HFFc6 (cell line): Measurements from ENCODE around the gene PSTPIP2. TPM values are rescaled to one million over a fixed set of nuclear protein-coding genes. Genes with fewer than 3 reads are reported as not detected.
"Not testable (repeated sequence)": the region's sequence is repeated elsewhere in the genome, so short reads cannot be mapped to it uniquely, and the experiment has no call there.

ENCODE experiments used
- DNase-seq: peaks from one replicate; pipeline ENCODE4 v3.0.0-alpha.2; 2018
- H3K27ac Mint-ChIP-seq: 2 replicates; pipeline ENCODE4 v1.8.0; 2020; ENCODE audit warnings: mild to moderate bottlenecking, mixed read lengths
- H3K27me3 Mint-ChIP-seq: 2 replicates; pipeline ENCODE4 v1.8.0; 2021; ENCODE audit warnings: mild to moderate bottlenecking, moderate library complexity, mixed read lengths; ENCODE audit not compliant: insufficient read depth
- H3K36me3 Mint-ChIP-seq: 2 replicates; pipeline ENCODE4 v1.8.0; 2021; ENCODE audit warnings: low read depth, mixed read lengths
- H3K4me1 Mint-ChIP-seq: 2 replicates; pipeline ENCODE4 v1.8.0; 2020; ENCODE audit warnings: low read depth, mixed read lengths
- H3K4me3 Mint-ChIP-seq: 2 replicates; pipeline ENCODE4 v1.8.0; 2020; ENCODE audit warnings: mild to moderate bottlenecking, moderate library complexity, mixed read lengths
- H3K9me3 Mint-ChIP-seq: 2 replicates; pipeline ENCODE4 v1.8.0; 2020; ENCODE audit warnings: mild to moderate bottlenecking, mixed read lengths
- total RNA-seq, 6 experiments: library from RNA; stranded (reverse); fragmentation: NEBNext Ultra II Directional; extraction: Animal tissue kit (Norgen Biotek cat#: 25700); gene quantifications; 2 replicates in 1 of 6; 3 replicates in 5 of 6; pipeline ENCODE4 v1.2.3, GENCODE V29; 2021
- TF ChIP-seq, protein P1 (sequence below): fragments of 200-600 bp; sonication (generic); IDR thresholded peaks from 2 replicates; pipeline ENCODE4 v1.5.0; 2021; ENCODE audit warnings: antibody characterized with exemption, mild to moderate bottlenecking

PSTPIP2 gene
- total RNA-seq, 6 experiments from 2014 or later, result 7.8 to 10.4 (median 8.7) TPM

DNA sequence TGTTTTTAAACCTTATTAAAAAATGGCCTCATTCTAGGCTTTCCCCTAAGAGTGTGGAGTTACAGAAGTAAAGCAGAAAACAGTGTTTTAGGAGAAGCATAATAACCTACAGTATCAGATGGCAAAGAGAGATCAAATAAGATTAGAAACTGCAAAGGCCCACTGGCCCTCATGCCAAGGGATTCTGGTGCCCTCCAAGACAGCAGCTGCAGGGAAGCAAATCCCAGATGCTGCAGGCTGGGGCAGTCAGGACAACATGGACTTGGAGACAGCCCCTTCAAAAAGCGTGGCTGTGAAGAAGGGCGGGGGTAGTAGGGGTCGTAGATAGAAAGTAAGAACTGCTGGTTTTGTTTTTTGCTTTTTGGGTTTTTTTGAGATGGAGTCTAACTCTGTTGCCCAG, 76.6 kb downstream of the PSTPIP2 start:
- H3K4me3 Mint-ChIP-seq, result no peak overlapping the region
- H3K27me3 Mint-ChIP-seq, result no peaks in the 10 kb centered on the region
- no peak for DNase-seq
- peaks cover 21% of the 10 kb centered on the region for H3K4me1 Mint-ChIP-seq
- H3K27ac Mint-ChIP-seq, result no peak overlapping the region
- no peaks in the 10 kb centered on the region for H3K9me3 Mint-ChIP-seq
- H3K36me3 Mint-ChIP-seq, result 0 out of 2 replicates have a peak, but pooled peaks cover 6% of the 10 kb centered on the region
- TF ChIP-seq, protein P1, sequence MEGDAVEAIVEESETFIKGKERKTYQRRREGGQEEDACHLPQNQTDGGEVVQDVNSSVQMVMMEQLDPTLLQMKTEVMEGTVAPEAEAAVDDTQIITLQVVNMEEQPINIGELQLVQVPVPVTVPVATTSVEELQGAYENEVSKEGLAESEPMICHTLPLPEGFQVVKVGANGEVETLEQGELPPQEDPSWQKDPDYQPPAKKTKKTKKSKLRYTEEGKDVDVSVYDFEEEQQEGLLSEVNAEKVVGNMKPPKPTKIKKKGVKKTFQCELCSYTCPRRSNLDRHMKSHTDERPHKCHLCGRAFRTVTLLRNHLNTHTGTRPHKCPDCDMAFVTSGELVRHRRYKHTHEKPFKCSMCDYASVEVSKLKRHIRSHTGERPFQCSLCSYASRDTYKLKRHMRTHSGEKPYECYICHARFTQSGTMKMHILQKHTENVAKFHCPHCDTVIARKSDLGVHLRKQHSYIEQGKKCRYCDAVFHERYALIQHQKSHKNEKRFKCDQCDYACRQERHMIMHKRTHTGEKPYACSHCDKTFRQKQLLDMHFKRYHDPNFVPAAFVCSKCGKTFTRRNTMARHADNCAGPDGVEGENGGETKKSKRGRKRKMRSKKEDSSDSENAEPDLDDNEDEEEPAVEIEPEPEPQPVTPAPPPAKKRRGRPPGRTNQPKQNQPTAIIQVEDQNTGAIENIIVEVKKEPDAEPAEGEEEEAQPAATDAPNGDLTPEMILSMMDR, result no peak

DNA sequence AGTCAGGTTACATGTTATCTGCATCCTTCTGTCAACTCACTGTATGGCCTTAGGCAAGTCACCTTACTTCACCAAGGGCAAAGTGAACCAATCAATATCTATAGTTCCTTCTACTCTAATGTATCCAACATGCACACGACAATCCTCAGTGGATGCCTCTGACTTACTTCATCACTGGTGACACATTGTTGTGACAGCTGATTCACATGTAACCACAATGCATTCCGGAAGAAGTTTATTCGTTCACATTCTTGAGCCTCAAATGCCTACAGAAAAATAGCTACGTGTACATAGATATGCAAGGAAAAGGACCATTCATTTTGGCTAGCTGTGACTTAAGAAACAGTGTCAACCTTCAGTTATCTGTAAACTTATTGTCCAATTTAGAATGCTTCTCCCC, 78.6 kb downstream of the PSTPIP2 start:
- peaks cover 19% of the 10 kb centered on the region for H3K36me3 Mint-ChIP-seq
- TF ChIP-seq, protein P1, result no peak
- no peaks in the 10 kb centered on the region for H3K9me3 Mint-ChIP-seq
- peak overlapping the region; percentile 82 for H3K27ac Mint-ChIP-seq
- H3K4me1 Mint-ChIP-seq, result peaks cover 21% of the 10 kb centered on the region
- peak overlapping the region; percentile 37 for H3K4me3 Mint-ChIP-seq
- H3K27me3 Mint-ChIP-seq, result no peaks in the 10 kb centered on the region
- DNase-seq, result peak; percentile 87

DNA sequence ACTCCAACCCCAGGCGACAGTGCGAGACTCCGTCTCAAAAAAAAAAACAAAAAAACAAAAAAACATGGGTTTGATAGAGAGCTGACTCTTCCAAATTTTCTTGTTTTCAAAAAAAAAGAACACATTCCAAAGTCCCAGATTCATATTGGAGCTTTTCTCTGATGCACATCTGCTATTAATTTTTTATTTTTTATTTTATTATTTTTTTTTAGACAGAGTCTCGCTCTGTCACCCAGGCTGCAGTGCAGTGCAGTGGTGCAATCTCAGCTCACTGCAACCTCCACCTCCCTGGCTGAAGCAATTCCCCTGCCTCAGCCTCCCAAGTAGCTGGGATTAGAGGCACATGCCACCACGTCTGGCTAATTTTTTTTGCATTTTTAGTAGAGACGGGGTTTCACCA, 79.5 kb downstream of the PSTPIP2 start:
- Mint-ChIP-seq H3K36me3 (peaks cover 24% of the 10 kb centered on the region), H3K4me1 (peaks cover 21% of the 10 kb centered on the region), H3K27ac (peak overlapping the region; percentile 82)
- not testable (repeated sequence) for H3K9me3 Mint-ChIP-seq, H3K4me3 Mint-ChIP-seq, DNase-seq, H3K27me3 Mint-ChIP-seq

DNA sequence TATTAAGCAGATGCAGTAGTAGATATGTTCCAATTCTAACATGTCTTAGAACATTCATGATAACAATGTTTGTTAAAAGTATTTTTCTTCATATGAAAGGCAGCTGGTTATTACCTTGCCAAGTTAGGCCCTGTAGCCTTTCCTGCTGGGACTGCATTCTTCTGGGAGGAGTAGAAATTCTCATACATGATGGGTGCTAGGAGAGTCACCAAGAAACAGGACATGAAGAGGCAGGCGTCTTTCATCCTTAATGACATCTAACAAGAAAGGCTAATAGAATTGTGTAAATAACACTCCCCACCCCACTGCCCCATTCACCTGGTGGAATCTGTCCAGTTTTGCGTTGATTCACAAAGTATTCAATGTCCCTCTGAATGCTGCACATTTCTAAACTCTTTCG, 80.3 kb downstream of the PSTPIP2 start:
- Mint-ChIP-seq H3K36me3 (peaks cover 24% of the 10 kb centered on the region), H3K4me1 (peaks cover 21% of the 10 kb centered on the region), H3K9me3 (no peaks in the 10 kb centered on the region), H3K27me3 (no peaks in the 10 kb centered on the region; the same call in 1 of the 2 replicates), H3K27ac (no peak overlapping the region), H3K4me3 (no peak overlapping the region)
- TF ChIP-seq, protein P1, result no peak
- no peak for DNase-seq

DNA sequence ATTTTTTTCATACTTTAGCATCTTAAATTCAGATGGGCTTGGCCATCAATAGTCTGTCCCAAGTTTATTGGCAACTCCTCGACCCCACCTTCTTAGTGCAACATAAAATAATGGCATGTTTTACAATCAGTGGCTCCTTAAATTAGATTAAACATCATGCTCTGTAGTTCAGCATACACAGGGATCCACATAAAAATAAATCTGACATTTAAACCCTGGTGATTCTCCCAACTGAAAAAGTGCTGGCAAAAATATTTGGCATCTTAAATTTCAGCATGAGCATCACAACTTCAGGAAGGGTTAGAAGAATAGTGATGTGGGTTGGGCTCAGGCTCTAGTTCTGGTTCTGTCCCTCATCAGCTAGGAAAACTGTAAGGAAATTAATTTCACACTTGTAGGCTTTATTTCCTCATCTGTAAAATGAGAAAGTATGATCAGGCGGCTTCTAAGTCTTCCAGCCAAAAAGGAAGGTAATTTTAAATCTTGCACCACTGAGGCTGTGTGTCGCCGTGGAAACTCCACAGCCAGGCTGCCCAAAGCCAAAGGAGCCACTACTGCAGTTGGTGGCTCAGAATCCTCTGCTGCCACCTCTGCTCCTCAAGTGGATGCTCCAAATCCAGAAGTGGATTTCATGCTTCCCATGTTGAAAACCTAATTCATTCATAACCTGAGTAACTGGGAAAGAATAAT, 87.4 kb downstream of the PSTPIP2 start:
- peaks cover 6% of the 10 kb centered on the region for H3K4me1 Mint-ChIP-seq
- no peaks in the 10 kb centered on the region; the same call in 1 of the 2 replicates for H3K27me3 Mint-ChIP-seq
- DNase-seq, result no peak
- peaks cover 16% of the 10 kb centered on the region for H3K36me3 Mint-ChIP-seq
- TF ChIP-seq, protein P1, result no peak
- no peaks in the 10 kb centered on the region for H3K9me3 Mint-ChIP-seq
- no peak overlapping the region for H3K27ac Mint-ChIP-seq
- H3K4me3 Mint-ChIP-seq, result no peak overlapping the region

DNA sequence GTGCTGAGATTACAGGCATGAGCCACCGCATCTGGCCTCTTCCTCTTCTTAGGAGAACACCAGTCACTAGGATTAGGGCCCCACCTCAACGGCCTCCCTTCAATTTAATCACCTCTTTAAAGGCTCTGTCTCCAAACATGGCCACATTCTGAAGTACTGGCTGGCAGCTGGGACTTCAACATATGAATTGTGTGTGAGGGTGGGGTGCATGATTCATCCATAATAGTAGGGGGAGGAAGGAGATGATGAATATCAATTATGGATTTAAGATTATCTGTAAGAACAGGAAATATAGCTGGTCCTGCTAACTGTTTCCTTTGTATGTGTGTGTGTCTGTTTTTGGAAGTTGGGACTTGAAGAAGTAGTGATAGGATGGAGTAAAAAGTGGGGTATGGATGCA, 90.2 kb downstream of the PSTPIP2 start:
- Mint-ChIP-seq H3K9me3 (no peaks in the 10 kb centered on the region), H3K4me1 (peaks cover 12% of the 10 kb centered on the region), H3K27ac (no peak overlapping the region), H3K27me3 (no peaks in the 10 kb centered on the region; the same call in none of the 2 replicates), H3K4me3 (no peak overlapping the region), H3K36me3 (no peaks in the 10 kb centered on the region)
- TF ChIP-seq, protein P1, result no peak
- no peak for DNase-seq
